ENCODE measurements around the gene STN1.

Gene STN1

GRCh38 chr10:103836861-103837260, 81.1 kb downstream of the STN1 start:
- Histone ChIP-seq H3K27me3 (ENCODE audit: control insufficient read depth, insufficient read depth, low read length) (no peaks in the 10 kb centered on the region), H3K9me3 (ENCODE audit: control insufficient read depth, insufficient read depth, low read depth, low read length) (peaks cover 5% of the 10 kb centered on the region; the same call in 1 of the 2 replicates), H3K27ac (ENCODE audit: low read depth, low read length) (no peak overlapping the region), H3K36me3 (ENCODE audit: control insufficient read depth, insufficient read depth, low read length) (no peaks in the 10 kb centered on the region), H3K9ac (ENCODE audit: low read length) (no peak overlapping the region), H3K4me1 (ENCODE audit: control insufficient read depth, insufficient read depth, low read length) (peaks cover 75% of the 10 kb centered on the region), H3K4me3 (ENCODE audit: low read depth, low read length) (no peak overlapping the region)

GRCh38 chr10:103836273-103836672, 81.7 kb downstream of the STN1 start:
- no peaks in the 10 kb centered on the region for H3K36me3 ChIP-seq (ENCODE audit: control insufficient read depth, insufficient read depth, low read length)
- H3K4me1 ChIP-seq (ENCODE audit: control insufficient read depth, insufficient read depth, low read length), result peaks cover 72% of the 10 kb centered on the region
- H3K4me3 ChIP-seq (ENCODE audit: low read depth, low read length), result no peak overlapping the region
- peaks cover 5% of the 10 kb centered on the region; the same call in 1 of the 2 replicates for H3K9me3 ChIP-seq (ENCODE audit: control insufficient read depth, insufficient read depth, low read depth, low read length)
- H3K9ac ChIP-seq (ENCODE audit: low read length), result no peak overlapping the region
- H3K27me3 ChIP-seq (ENCODE audit: control insufficient read depth, insufficient read depth, low read length), result no peaks in the 10 kb centered on the region
- H3K27ac ChIP-seq (ENCODE audit: low read depth, low read length), result no peak overlapping the region

- no peaks in the 10 kb centered on the region for H3K36me3 ChIP-seq (ENCODE audit: control insufficient read depth, insufficient read depth, low read length)
- H3K27me3 ChIP-seq (ENCODE audit: control insufficient read depth, insufficient read depth, low read length), result no peaks in the 10 kb centered on the region
- no peak overlapping the region for H3K27ac ChIP-seq (ENCODE audit: low read depth, low read length)
- no peak overlapping the region for H3K4me3 ChIP-seq (ENCODE audit: low read depth, low read length)
- peaks cover 5% of the 10 kb centered on the region; the same call in 1 of the 2 replicates for H3K9me3 ChIP-seq (ENCODE audit: control insufficient read depth, insufficient read depth, low read depth, low read length)
- H3K4me1 ChIP-seq (ENCODE audit: control insufficient read depth, insufficient read depth, low read length), result peaks cover 67% of the 10 kb centered on the region
- H3K9ac ChIP-seq (ENCODE audit: low read length), result no peak overlapping the region
Observed at GRCh38 chr10:103835096-103836050, 82.6 kb downstream of the STN1 start.

DNA sequence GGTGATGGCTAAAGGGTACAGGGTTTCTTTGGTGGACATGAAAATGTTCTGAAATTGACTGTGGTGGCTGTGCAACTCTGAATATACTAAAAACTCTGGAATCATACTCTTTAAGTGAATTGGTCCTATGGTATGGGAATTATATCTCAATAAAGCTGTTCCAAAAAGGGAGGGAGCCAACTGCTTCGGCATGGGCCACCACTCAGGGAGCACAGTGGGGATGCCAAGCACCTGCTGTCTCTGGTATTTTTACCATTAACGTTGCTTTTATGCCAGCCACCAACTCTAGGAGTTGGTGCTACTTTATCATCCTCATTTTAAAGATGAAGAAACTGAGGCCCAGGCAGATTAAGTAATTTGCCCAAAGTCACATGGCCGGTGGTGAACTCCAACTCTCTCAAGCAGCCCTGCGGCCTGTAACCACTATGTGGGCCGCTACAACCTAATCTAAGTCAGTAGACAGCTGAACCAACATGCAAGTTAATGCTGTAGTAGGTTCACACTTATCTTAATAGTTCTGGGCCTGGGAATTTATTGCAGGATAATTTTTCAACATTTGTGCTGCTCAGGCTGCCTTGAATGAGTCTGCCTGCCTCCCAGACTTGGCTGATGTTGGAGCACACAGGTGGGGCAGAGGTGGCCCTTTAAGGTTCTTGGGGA, 83.4 kb downstream of the STN1 start:
- Histone ChIP-seq H3K9ac (ENCODE audit: low read length) (peak overlapping the region; percentile 36), H3K4me1 (ENCODE audit: control insufficient read depth, insufficient read depth, low read length) (peaks cover 65% of the 10 kb centered on the region), H3K27me3 (ENCODE audit: control insufficient read depth, insufficient read depth, low read length) (no peaks in the 10 kb centered on the region), H3K27ac (ENCODE audit: low read depth, low read length) (no peak overlapping the region), H3K36me3 (ENCODE audit: control insufficient read depth, insufficient read depth, low read length) (no peaks in the 10 kb centered on the region), H3K4me3 (ENCODE audit: low read depth, low read length) (peak overlapping the region; percentile 28; the same call in 1 of the 2 replicates), H3K9me3 (ENCODE audit: control insufficient read depth, insufficient read depth, low read depth, low read length) (peaks cover 5% of the 10 kb centered on the region; the same call in 1 of the 2 replicates)

DNA sequence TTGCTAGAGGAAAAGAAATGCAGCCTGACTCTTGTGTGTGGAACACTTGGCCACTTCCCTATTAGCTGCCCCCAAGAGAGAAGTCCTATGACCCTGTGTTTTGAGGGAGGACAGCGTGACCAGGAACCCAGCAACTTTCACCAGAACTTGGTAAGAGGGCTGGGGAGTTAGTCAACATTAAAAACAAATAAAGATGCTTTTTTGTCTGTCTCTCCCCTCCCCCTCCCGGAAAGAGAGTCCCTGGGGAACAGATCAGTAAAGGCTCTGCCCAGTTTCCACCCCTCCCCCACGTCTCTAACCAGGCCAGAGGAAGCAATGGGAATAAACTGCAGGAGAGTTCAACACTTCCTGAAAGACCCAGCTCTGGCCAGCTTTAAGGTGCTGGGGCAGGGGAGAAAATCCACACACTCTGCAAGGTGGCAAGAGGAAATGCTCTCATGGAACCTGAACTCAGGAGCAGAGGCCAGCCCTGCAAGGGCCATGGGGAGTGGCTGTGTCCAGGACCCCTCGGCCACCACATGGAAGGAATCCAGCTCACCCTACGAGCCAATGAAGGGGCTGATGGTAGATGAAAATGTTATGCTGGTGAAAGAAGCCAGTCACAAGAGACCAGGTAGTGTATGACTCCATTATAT, 84.1 kb downstream of the STN1 start:
- peak overlapping the region; percentile 36 for H3K9ac ChIP-seq (ENCODE audit: low read length)
- peak overlapping the region; percentile 51; the same call in 1 of the 2 replicates for H3K27ac ChIP-seq (ENCODE audit: low read depth, low read length)
- no peaks in the 10 kb centered on the region for H3K27me3 ChIP-seq (ENCODE audit: control insufficient read depth, insufficient read depth, low read length)
- H3K4me1 ChIP-seq (ENCODE audit: control insufficient read depth, insufficient read depth, low read length), result peaks cover 61% of the 10 kb centered on the region
- no peaks in the 10 kb centered on the region for H3K36me3 ChIP-seq (ENCODE audit: control insufficient read depth, insufficient read depth, low read length)
- peaks cover 5% of the 10 kb centered on the region; the same call in 1 of the 2 replicates for H3K9me3 ChIP-seq (ENCODE audit: control insufficient read depth, insufficient read depth, low read depth, low read length)
- H3K4me3 ChIP-seq (ENCODE audit: low read depth, low read length), result peak overlapping the region; percentile 28; the same call in 1 of the 2 replicates

DNA sequence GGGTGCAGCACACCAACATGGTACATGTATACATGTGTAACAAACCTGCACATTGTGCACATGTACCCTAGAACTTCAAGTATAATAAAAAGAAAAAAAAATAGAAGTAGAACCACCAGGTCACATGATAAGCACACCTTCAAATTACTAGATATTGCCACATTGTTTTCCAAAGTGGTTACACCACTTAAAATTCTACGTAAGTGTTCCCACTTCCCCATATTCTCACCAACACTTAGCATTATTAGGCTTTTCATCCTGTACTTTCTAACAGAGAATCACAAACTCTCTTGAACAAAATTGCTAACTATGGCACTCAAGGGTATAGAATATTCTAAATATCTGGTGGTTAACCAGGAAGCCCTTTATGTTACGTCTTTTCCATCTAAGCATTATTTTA, 85.2 kb downstream of the STN1 start:
- Histone ChIP-seq H3K36me3 (ENCODE audit: control insufficient read depth, insufficient read depth, low read length) (no peaks in the 10 kb centered on the region), H3K4me1 (ENCODE audit: control insufficient read depth, insufficient read depth, low read length) (peaks cover 60% of the 10 kb centered on the region), H3K27me3 (ENCODE audit: control insufficient read depth, insufficient read depth, low read length) (no peaks in the 10 kb centered on the region), H3K9me3 (ENCODE audit: control insufficient read depth, insufficient read depth, low read depth, low read length) (peaks cover 5% of the 10 kb centered on the region; the same call in 1 of the 2 replicates), H3K4me3 (ENCODE audit: low read depth, low read length) (no peak overlapping the region), H3K9ac (ENCODE audit: low read length) (no peak overlapping the region), H3K27ac (ENCODE audit: low read depth, low read length) (no peak overlapping the region)

Measured in HUES6 (cell line).